ENCODE measurements around the gene SORL1. TPM values are rescaled to one million over a fixed set of nuclear protein-coding genes. Genes with fewer than 3 reads are reported as not detected.

The SORL1 gene
- total RNA-seq, 1 donor from 2014 or later: 7.1 TPM

DNA sequence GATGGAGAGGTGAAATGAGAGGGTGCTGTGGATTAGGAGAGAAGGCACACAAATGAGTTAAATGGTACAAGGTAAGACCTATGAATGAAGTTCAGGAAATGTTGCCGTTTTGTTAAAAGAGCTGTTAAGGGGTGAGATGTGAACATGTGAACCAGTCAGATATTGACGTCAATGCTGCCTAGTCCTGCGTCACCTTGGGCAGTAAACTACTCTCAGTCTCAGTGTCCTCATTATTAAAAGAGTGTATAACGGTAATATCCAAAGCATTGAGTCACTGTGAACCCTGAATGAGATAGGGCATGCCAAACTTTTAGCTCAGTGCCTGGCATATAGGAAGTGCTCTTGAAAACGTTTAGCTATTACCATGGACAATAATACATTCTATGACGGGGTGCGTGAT is 33.1 kb downstream of the SORL1 start:
- no peaks in the 10 kb centered on the region for H3K27me3 ChIP-seq (ENCODE audit: low read depth)
- DNase-seq: no peak
- no peaks in the 10 kb centered on the region for H3K36me3 ChIP-seq
- intact Hi-C loops (cut with micrococcal nuclease): no loop called here
- H3K4me1 ChIP-seq: peaks cover 6% of the 10 kb centered on the region
- H3K4me3 ChIP-seq: no peak overlapping the region
- no peak overlapping the region for H3K27ac ChIP-seq (replicated peaks)
- no peaks in the 10 kb centered on the region for H3K9me3 ChIP-seq (replicated peaks)
- TF ChIP-seq, protein P1, sequence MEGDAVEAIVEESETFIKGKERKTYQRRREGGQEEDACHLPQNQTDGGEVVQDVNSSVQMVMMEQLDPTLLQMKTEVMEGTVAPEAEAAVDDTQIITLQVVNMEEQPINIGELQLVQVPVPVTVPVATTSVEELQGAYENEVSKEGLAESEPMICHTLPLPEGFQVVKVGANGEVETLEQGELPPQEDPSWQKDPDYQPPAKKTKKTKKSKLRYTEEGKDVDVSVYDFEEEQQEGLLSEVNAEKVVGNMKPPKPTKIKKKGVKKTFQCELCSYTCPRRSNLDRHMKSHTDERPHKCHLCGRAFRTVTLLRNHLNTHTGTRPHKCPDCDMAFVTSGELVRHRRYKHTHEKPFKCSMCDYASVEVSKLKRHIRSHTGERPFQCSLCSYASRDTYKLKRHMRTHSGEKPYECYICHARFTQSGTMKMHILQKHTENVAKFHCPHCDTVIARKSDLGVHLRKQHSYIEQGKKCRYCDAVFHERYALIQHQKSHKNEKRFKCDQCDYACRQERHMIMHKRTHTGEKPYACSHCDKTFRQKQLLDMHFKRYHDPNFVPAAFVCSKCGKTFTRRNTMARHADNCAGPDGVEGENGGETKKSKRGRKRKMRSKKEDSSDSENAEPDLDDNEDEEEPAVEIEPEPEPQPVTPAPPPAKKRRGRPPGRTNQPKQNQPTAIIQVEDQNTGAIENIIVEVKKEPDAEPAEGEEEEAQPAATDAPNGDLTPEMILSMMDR (IDR thresholded peaks at IDR 0.05; ENCODE audit: borderline replicate concordance): no peak

DNA sequence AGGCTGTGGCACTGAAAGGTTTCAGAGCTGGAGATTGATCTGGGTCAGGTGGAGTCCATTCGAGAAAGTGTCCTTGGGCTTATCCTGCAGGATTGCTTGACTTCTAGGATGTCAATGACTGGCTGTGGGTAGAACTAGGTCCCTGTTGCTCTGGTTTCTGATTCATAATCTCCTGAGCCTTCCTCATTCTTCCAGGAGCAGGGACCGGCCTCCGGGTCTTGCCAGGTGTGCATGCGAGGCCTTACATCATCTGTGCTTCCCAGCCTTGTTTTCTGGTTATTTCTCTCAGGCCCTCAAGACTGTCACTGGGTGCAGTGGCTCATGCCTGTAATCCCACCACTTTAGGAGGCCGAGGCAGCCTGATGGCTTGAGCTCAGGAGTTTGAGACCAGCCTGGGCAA is 33.9 kb downstream of the SORL1 start:
- H3K4me3 ChIP-seq: no peak overlapping the region
- H3K9me3 ChIP-seq (replicated peaks): no peaks in the 10 kb centered on the region
- DNase-seq: no peak
- intact Hi-C loops (cut with micrococcal nuclease): no loop called here
- TF ChIP-seq, protein P1 (IDR thresholded peaks at IDR 0.05; ENCODE audit: borderline replicate concordance): no peak
- no peaks in the 10 kb centered on the region for H3K36me3 ChIP-seq
- H3K27ac ChIP-seq (replicated peaks): no peak overlapping the region
- peaks cover 6% of the 10 kb centered on the region for H3K4me1 ChIP-seq
- no peaks in the 10 kb centered on the region for H3K27me3 ChIP-seq (ENCODE audit: low read depth)

DNA sequence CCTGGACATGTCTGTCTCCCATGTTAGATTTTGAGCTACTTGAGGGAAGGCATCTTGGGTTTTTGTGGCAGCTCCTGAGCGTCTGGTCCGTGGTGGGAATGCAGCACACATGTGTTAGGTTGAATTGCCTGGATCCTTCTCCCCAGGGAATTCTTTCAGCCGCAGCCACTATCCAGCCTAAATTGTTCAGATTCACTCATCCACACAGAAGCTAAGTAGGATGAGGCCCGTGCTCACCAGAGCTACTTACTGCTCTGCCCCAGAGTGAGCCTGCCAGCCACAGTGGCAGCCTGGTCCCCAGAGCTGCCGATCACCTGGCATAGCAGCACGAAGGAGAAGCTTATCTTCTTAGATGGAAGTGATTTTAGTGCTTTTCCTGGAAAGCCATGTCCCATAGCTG is 35.1 kb downstream of the SORL1 start:
- no peak overlapping the region for H3K27ac ChIP-seq (replicated peaks)
- H3K4me1 ChIP-seq: peaks cover 6% of the 10 kb centered on the region
- DNase-seq: no peak
- intact Hi-C loops (cut with micrococcal nuclease): no loop called here
- no peak overlapping the region for H3K4me3 ChIP-seq
- no peaks in the 10 kb centered on the region for H3K9me3 ChIP-seq (replicated peaks)
- TF ChIP-seq, protein P1 (IDR thresholded peaks at IDR 0.05; ENCODE audit: borderline replicate concordance): no peak
- no peaks in the 10 kb centered on the region for H3K36me3 ChIP-seq
- no peaks in the 10 kb centered on the region for H3K27me3 ChIP-seq (ENCODE audit: low read depth)

DNA sequence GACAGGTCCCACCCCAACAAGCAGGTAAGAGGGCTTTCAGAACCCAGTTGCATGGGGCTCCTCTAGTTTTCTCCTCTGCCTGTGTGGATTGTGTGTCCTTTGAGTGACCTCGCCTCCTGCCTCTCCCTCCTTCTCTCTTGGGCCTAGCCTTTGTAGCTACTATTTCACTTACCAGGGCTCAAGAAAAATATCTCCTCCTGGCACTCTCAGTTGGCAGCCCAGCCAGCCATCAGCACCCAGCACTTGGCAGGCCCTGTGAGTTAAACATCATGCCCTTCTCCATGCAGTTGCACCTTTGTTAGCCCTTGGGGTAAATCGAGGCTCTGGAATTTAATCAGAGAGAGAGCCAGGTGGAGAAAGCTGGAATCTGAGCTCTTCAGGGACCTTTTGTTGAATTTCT is 36.1 kb downstream of the SORL1 start:
- no peaks in the 10 kb centered on the region for H3K36me3 ChIP-seq
- no peaks in the 10 kb centered on the region for H3K9me3 ChIP-seq (replicated peaks)
- DNase-seq: no peak
- H3K27me3 ChIP-seq (ENCODE audit: low read depth): no peaks in the 10 kb centered on the region
- H3K27ac ChIP-seq (replicated peaks): no peak overlapping the region
- TF ChIP-seq, protein P1 (IDR thresholded peaks at IDR 0.05; ENCODE audit: borderline replicate concordance): no peak
- intact Hi-C loops (cut with micrococcal nuclease): no loop called here
- peaks cover 6% of the 10 kb centered on the region for H3K4me1 ChIP-seq
- H3K4me3 ChIP-seq: no peak overlapping the region

DNA sequence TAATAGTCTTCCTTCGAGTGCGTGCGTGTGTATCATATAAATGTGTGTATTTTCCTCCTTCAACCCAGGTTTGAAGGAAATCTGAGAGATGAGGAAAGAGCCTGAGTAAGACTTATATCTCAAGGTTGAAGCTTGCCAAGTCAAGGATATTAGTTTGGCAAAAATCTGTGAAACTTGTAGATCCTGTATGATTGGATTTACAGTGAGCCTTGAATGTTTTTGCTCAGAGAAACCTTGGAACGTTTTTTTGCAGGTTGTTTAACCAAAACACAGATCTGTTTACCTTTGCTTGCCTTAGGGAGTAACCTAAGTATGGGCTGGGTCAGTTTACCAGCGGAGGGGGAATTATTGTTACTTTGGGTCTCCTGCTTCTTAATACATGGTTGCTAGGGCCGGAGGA is 36.5 kb downstream of the SORL1 start:
- Histone ChIP-seq H3K4me1 (peaks cover 6% of the 10 kb centered on the region), H3K27ac (replicated peaks) (no peak overlapping the region), H3K36me3 (no peaks in the 10 kb centered on the region), H3K9me3 (replicated peaks) (no peaks in the 10 kb centered on the region), H3K27me3 (ENCODE audit: low read depth) (no peaks in the 10 kb centered on the region), H3K4me3 (no peak overlapping the region)
- no peak for DNase-seq
- TF ChIP-seq, protein P1 (IDR thresholded peaks at IDR 0.05; ENCODE audit: borderline replicate concordance): no peak
- intact Hi-C loops (cut with micrococcal nuclease): no loop called here

DNA sequence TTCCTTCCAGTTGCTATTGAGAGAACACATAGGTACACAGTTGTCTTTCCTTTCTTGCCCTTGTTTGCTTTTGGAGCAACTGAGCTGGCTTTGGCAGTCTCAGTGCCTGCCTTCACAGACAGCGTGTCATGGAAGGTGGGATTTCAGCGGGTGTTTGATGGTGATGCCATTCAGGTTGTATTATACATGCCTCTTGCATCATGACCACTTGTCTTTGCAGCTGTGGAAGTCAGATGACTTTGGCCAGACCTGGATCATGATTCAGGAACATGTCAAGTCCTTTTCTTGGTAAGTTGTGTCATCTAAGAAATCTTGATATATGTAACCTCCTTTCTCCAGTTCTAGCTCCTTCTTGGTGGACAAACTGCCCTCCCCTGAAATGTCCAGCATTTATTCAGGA is 37.7 kb downstream of the SORL1 start:
- Histone ChIP-seq H3K27me3 (ENCODE audit: low read depth) (no peaks in the 10 kb centered on the region), H3K4me1 (peaks cover 6% of the 10 kb centered on the region), H3K36me3 (no peaks in the 10 kb centered on the region), H3K9me3 (replicated peaks) (no peaks in the 10 kb centered on the region), H3K27ac (replicated peaks) (no peak overlapping the region), H3K4me3 (no peak overlapping the region)
- DNase-seq: no peak
- intact Hi-C loops (cut with micrococcal nuclease): no loop called here
- TF ChIP-seq, protein P1 (IDR thresholded peaks at IDR 0.05; ENCODE audit: borderline replicate concordance): no peak
